Measurements from ENCODE around the gene FBXL14.
"Not testable (repeated sequence)": the region's sequence is repeated elsewhere in the genome, so short reads cannot be mapped to it uniquely, and the experiment has no call there.

The FBXL14 gene

DNA sequence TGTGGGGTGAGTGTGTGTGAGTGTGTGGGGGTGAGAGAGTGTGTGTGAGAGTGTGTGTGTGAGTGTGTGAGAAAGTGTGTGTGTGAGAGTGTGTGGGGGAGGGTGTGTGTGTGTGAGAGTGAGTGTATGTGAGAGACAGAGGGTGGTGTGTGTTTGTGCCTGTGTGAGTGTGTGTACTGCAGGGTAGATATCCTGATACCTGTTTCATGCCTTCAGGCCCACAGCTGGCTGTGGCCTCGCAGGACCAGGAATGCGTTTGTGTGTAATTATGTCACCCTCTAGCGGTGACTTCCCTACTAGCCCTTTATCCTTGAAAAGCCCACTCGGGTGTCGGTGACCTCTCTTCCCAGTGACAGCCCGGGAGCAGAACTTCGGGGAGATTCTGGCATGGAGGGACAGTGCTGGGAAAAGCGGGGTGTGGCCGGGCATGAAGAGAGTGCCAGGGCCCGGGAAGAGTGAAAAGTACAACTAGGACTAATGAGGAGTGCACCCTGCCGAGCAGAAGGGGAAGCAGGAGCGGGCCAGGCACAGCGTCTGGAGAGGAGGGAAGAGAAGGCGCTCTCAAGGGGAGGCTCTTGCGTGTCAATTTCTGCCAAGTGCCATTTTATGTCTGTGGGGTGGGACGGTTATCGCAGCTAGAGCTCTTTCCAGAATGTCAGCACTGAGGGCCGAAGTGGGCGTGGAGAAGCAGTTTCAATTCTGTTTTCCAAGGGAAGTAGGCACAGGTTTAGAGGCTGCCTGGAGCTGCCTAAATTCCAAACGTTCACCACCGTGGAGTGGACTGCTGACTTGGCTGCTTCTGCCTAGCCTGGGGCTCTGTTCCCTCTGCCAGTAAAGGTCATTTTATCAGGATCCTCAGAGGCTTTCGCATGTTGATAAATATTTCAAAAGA is 11.0 kb upstream of the FBXL14 start:
- Histone ChIP-seq H3K9me3 (ENCODE audit: control insufficient read depth in 2 of 2, low read length in 2 of 2) (no peaks in the 10 kb centered on the region), H3K36me3 (ENCODE audit: control insufficient read depth in 2 of 2, insufficient read depth in 2 of 2, low read length in 2 of 2) (no peaks in the 10 kb centered on the region), H3K4me1 (ENCODE audit: control insufficient read depth, insufficient read depth, low read length) (peaks cover 23% of the 10 kb centered on the region), H3K27me3 (ENCODE audit: control insufficient read depth in 1 of 2, insufficient read depth in 2 of 2, low read length in 2 of 2) (no peaks in the 10 kb centered on the region), H3K9ac (ENCODE audit: low read length in 2 of 2) (peak overlapping the region; percentile 79 to 80), H3K4me3 (ENCODE audit: low read length in 2 of 2) (peak overlapping the region; percentile 73 to 76), H3K27ac (ENCODE audit: low read length) (peak overlapping the region; percentile 95)

DNA sequence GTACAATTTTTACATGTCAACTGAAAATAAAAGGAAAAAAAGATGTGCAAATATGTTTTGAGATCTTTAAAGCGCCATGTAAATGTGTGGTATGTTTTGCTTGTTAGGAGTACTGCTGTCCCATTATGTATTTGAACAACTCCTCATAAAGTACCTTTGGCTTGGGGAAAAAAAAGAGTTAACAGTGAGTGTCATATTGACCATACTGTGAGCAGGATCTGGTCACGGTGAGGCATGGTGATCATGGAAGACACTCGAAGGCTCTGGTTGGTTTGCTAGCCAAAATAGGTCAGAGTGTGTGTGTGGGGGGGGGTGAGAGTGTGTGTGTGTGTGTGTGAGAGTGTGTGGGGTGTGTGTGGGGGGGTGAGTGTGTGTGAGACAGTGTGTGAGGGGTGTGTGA is 10.1 kb upstream of the FBXL14 start:
- Histone ChIP-seq H3K4me3 (ENCODE audit: low read length in 2 of 2) (no peak overlapping the region), H3K36me3 (ENCODE audit: control insufficient read depth in 2 of 2, insufficient read depth in 2 of 2, low read length in 2 of 2) (no peaks in the 10 kb centered on the region), H3K27me3 (ENCODE audit: control insufficient read depth in 1 of 2, insufficient read depth in 2 of 2, low read length in 2 of 2) (no peaks in the 10 kb centered on the region), H3K9ac (ENCODE audit: low read length in 2 of 2) (no peak overlapping the region), H3K4me1 (ENCODE audit: control insufficient read depth, insufficient read depth, low read length) (peaks cover 21% of the 10 kb centered on the region), H3K27ac (ENCODE audit: low read length) (peak overlapping the region; percentile 95), H3K9me3 (ENCODE audit: control insufficient read depth in 2 of 2, low read length in 2 of 2) (no peaks in the 10 kb centered on the region)

DNA sequence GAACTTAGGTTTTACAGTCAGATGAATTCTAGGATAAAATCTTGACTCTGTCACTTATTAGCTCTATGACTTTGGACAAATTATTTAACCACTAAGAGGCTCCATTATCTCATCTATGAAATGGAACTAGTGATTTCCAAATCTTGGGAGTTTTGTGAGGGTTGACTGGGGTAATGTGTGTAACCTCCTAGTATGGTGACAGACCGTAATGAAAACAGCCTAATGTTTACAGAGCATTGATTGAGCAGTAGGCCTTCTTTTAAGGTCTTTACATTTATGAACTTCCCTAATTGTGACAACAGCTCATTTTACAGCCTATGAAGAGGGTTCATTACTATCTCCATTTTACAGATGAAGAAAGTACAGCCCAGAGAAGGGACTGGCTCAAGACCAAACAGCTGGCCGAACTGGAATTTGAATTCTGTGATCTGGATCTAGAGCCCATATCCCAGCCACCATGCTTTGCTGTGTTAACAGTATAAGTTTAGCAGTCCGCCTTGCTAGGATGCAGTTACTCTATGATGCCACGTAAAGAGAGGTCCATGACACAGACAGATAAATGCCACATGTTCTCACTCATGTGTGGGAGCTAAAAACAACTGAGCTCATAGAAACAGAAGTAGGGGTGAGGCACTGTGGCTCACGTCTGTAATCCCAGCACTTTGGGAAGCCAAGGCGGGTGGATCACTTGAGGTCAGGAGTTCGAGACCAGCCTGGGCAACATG is 9.1 kb upstream of the FBXL14 start:
- H3K9me3 ChIP-seq (ENCODE audit: control insufficient read depth in 2 of 2, low read length in 2 of 2) = no peaks in the 10 kb centered on the region
- no peaks in the 10 kb centered on the region for H3K36me3 ChIP-seq (ENCODE audit: control insufficient read depth in 2 of 2, insufficient read depth in 2 of 2, low read length in 2 of 2)
- H3K4me1 ChIP-seq (ENCODE audit: control insufficient read depth, insufficient read depth, low read length) = peaks cover 21% of the 10 kb centered on the region
- no peak overlapping the region for H3K27ac ChIP-seq (ENCODE audit: low read length)
- no peak overlapping the region for H3K4me3 ChIP-seq (ENCODE audit: low read length in 2 of 2)
- no peak overlapping the region for H3K9ac ChIP-seq (ENCODE audit: low read length in 2 of 2)
- no peaks in the 10 kb centered on the region for H3K27me3 ChIP-seq (ENCODE audit: control insufficient read depth in 1 of 2, insufficient read depth in 2 of 2, low read length in 2 of 2)

DNA sequence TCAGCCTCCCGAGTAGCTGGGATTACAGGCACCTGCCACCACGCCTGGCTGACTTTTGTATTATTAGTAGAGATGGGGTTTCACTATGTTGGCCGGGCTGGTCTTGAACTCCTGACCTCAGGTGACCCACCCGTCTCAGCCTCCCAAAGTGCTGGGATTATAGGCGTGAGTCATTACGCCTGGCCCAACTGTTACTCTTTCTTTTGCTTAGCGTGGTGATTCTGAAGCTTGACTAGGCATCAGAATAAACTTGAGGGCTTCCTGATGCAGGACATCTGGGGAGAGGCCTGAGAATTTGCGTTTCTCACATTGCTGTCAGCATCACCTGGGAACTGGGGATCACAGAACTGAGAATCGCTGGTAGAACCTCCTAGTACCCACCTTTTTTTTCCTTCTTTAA is 8.3 kb upstream of the FBXL14 start:
- H3K9ac ChIP-seq (ENCODE audit: low read length in 2 of 2); H3K4me3 ChIP-seq (ENCODE audit: low read length in 2 of 2); H3K9me3 ChIP-seq (ENCODE audit: control insufficient read depth in 2 of 2, low read length in 2 of 2); H3K27me3 ChIP-seq (ENCODE audit: control insufficient read depth in 1 of 2, insufficient read depth in 2 of 2, low read length in 2 of 2); H3K36me3 ChIP-seq (ENCODE audit: control insufficient read depth in 2 of 2, insufficient read depth in 2 of 2, low read length in 2 of 2); H3K27ac ChIP-seq (ENCODE audit: low read length): not testable (repeated sequence)
- peaks cover 21% of the 10 kb centered on the region for H3K4me1 ChIP-seq (ENCODE audit: control insufficient read depth, insufficient read depth, low read length)

DNA sequence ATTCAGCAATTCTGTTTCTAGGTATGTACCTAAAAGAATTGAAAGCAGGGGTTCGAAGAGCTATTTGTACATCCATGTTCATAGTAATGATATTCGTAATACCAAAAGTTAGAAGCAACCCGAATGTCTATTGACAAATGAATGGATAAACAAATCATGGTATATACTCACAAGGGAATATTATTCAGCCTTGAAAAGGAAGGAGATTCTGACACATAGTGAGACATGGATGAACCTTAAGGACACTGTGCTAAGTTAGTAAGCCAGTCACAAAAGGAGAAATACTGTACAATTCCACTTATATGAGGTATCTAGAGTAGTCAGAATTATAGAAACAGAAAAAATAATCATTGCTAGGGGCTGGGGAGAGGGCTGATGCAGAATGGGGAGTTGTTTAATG is 4.4 kb upstream of the FBXL14 start:
- Histone ChIP-seq H3K27ac (ENCODE audit: low read length) (no peak overlapping the region), H3K9ac (ENCODE audit: low read length in 2 of 2) (no peak overlapping the region), H3K9me3 (ENCODE audit: control insufficient read depth in 2 of 2, low read length in 2 of 2) (no peaks in the 10 kb centered on the region), H3K36me3 (ENCODE audit: control insufficient read depth in 2 of 2, insufficient read depth in 2 of 2, low read length in 2 of 2) (no peaks in the 10 kb centered on the region), H3K27me3 (ENCODE audit: control insufficient read depth in 1 of 2, insufficient read depth in 2 of 2, low read length in 2 of 2) (no peaks in the 10 kb centered on the region), H3K4me3 (ENCODE audit: low read length in 2 of 2) (no peak overlapping the region), H3K4me1 (ENCODE audit: control insufficient read depth, insufficient read depth, low read length) (peaks cover 7% of the 10 kb centered on the region)

DNA sequence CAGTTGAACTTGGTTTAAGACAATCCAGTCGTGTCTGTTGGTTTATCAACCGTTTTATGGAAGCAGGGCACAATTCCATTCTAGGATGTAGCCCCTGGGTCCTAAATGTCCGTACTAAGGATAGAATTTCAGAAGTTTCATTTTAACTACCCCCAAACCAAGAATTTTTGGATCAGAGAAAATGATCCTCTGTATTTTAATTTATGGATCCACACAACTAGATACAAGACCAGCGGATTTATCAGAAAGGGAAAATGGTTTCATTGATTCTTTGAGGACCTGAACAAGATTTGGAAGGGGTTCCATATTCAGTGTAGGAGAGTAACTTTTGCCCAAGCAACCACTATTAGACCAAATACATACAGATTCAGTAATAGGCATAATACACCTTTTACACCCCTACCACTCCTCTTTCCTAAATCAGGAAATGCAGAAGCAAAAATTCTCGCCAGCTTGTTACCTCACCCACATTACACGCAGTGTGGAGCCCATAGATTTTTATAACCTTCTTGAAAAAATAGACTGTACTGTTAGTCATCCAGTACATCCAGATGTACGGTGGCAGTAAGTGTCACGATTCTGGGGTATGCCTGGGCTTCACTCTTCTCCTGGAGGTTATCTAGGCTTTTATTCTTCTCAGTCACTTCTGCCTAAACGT is 1.4 kb upstream of the FBXL14 start:
- Histone ChIP-seq H3K36me3 (ENCODE audit: control insufficient read depth in 2 of 2, insufficient read depth in 2 of 2, low read length in 2 of 2) (no peaks in the 10 kb centered on the region), H3K9me3 (ENCODE audit: control insufficient read depth in 2 of 2, low read length in 2 of 2) (no peaks in the 10 kb centered on the region), H3K4me3 (ENCODE audit: low read length in 2 of 2) (peak overlapping the region; percentile 69 to 91), H3K27ac (ENCODE audit: low read length) (peak overlapping the region; percentile 94), H3K9ac (ENCODE audit: low read length in 2 of 2) (peak overlapping the region; percentile 65 to 92), H3K4me1 (ENCODE audit: control insufficient read depth, insufficient read depth, low read length) (peaks cover 31% of the 10 kb centered on the region), H3K27me3 (ENCODE audit: control insufficient read depth in 1 of 2, insufficient read depth in 2 of 2, low read length in 2 of 2) (no peaks in the 10 kb centered on the region)

DNA sequence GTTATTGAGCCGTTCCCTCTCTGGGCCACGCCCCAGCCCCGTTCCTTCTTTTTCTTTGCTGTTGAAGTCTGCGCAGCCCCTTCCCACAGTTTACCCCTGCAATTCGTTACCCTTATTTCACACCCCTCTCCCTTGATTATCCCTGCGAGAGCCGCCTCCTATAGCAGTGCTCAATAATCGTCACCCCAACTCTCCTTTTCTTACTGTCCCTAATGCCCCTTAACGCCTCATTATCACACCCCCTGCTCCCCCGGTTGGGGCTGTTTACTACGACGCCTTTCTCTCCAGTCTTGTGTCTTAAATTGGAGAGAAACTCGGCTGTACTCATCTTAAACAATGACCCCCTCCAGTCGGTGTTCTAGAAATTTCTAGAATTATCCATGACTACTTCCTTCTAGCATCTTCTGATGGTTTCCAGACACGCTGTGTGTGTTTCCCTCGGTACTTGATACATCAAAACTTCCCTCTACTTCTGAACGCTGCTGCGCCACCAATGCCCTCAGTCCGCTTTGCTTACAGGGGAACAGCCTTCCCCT is 713 bp upstream of the FBXL14 start:
- H3K27ac ChIP-seq (ENCODE audit: low read length) = peak overlapping the region; percentile 94
- H3K4me3 ChIP-seq (ENCODE audit: low read length in 2 of 2) = peak overlapping the region; percentile 69 to 91
- peaks cover 37% of the 10 kb centered on the region for H3K4me1 ChIP-seq (ENCODE audit: control insufficient read depth, insufficient read depth, low read length)
- H3K9me3 ChIP-seq (ENCODE audit: control insufficient read depth in 2 of 2, low read length in 2 of 2) = no peaks in the 10 kb centered on the region
- H3K36me3 ChIP-seq (ENCODE audit: control insufficient read depth in 2 of 2, insufficient read depth in 2 of 2, low read length in 2 of 2) = no peaks in the 10 kb centered on the region
- H3K27me3 ChIP-seq (ENCODE audit: control insufficient read depth in 1 of 2, insufficient read depth in 2 of 2, low read length in 2 of 2) = no peaks in the 10 kb centered on the region
- H3K9ac ChIP-seq (ENCODE audit: low read length in 2 of 2) = peak overlapping the region; percentile 65 to 92

DNA sequence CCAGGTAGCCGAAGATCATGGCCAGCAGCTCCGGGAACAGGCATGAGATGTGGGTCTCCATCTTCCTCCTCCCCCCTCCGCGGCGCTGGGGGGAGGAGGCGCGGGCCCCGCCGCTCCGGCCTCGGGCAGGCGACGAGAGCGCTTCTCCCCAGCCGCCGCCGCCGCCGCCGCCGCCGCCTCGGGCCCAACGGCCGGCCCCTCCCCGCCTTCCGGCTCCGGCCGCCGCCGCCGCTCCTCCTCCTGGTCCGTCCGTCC is 448 bp downstream of the FBXL14 start:
- peaks cover 37% of the 10 kb centered on the region for H3K4me1 ChIP-seq (ENCODE audit: control insufficient read depth, insufficient read depth, low read length)
- no peaks in the 10 kb centered on the region for H3K27me3 ChIP-seq (ENCODE audit: control insufficient read depth in 1 of 2, insufficient read depth in 2 of 2, low read length in 2 of 2)
- peak overlapping the region; percentile 79 to 91 for H3K4me3 ChIP-seq (ENCODE audit: low read length in 2 of 2)
- no peaks in the 10 kb centered on the region for H3K36me3 ChIP-seq (ENCODE audit: control insufficient read depth in 2 of 2, insufficient read depth in 2 of 2, low read length in 2 of 2)
- H3K9ac ChIP-seq (ENCODE audit: low read length in 2 of 2) = peak overlapping the region; percentile 52 to 58
- peak overlapping the region; percentile 55 for H3K27ac ChIP-seq (ENCODE audit: low read length)
- H3K9me3 ChIP-seq (ENCODE audit: control insufficient read depth in 2 of 2, low read length in 2 of 2) = no peaks in the 10 kb centered on the region

DNA sequence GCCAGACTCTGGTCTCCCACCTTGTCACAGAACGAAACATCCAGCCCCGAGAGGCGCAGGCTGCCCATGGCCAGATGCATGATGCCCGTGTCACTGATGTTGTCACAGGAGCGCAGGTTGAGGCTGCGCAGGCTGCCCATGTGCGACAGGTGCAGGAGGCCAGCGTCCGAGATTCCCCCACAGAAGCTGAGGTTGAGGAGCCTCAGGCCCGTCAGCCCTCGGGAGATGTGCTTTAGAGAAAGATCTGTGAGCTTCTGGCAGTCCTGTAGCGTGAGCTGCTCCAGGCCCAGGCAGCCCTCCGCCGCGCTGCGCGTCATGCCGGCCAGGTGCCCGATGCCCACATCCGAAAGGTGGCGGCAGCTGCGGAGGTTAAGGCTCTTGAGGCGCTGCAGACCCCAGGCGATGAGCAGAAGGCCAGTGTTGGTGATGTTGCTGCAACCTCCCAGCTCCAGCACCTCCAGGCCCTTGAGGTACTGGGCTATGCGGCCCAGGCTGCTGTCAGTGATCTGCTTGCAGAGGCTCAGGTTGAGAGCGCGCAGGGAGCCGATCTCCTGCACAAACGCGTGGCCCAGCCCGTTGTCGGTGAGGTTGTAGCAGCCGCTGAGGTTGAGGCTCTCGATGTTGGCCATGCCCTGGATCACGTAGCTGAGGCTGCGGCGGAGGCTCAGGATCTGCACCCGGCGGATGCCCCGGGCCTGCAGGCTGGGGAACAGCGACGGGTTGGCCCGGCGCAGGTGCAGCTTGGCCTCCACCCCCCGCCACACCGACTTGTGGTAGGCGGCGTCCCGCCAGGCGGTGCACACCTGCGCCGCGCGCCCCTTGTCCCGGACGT is 991 bp downstream of the FBXL14 start:
- Histone ChIP-seq H3K9ac (ENCODE audit: low read length in 2 of 2) (peak overlapping the region; percentile 52 to 58), H3K9me3 (ENCODE audit: control insufficient read depth in 2 of 2, low read length in 2 of 2) (no peaks in the 10 kb centered on the region), H3K4me1 (ENCODE audit: control insufficient read depth, insufficient read depth, low read length) (peaks cover 37% of the 10 kb centered on the region), H3K27ac (ENCODE audit: low read length) (peak overlapping the region; percentile 55), H3K4me3 (ENCODE audit: low read length in 2 of 2) (peak overlapping the region; percentile 79 to 91), H3K27me3 (ENCODE audit: control insufficient read depth in 1 of 2, insufficient read depth in 2 of 2, low read length in 2 of 2) (no peaks in the 10 kb centered on the region), H3K36me3 (ENCODE audit: control insufficient read depth in 2 of 2, insufficient read depth in 2 of 2, low read length in 2 of 2) (no peaks in the 10 kb centered on the region)
